Measurements from ENCODE around the gene ZNF862.

GRCh38 chr7:149887311-149887710 is 49.1 kb downstream of the ZNF862 start:
- TF ChIP-seq, protein P1, sequence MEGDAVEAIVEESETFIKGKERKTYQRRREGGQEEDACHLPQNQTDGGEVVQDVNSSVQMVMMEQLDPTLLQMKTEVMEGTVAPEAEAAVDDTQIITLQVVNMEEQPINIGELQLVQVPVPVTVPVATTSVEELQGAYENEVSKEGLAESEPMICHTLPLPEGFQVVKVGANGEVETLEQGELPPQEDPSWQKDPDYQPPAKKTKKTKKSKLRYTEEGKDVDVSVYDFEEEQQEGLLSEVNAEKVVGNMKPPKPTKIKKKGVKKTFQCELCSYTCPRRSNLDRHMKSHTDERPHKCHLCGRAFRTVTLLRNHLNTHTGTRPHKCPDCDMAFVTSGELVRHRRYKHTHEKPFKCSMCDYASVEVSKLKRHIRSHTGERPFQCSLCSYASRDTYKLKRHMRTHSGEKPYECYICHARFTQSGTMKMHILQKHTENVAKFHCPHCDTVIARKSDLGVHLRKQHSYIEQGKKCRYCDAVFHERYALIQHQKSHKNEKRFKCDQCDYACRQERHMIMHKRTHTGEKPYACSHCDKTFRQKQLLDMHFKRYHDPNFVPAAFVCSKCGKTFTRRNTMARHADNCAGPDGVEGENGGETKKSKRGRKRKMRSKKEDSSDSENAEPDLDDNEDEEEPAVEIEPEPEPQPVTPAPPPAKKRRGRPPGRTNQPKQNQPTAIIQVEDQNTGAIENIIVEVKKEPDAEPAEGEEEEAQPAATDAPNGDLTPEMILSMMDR (IDR thresholded peaks at IDR 0.05; ENCODE audit: borderline replicate concordance, extremely low read depth, low read length, poor library complexity, severe bottlenecking), result no peak
- no peak for TF ChIP-seq EZH2 (IDR thresholded peaks at IDR 0.05; ENCODE audit: borderline replicate concordance, low read depth, low read length, severe bottlenecking)
